HL-60/S4 treated with phorbol 12-myristate 13-acetate at 8.2 ng/mL for 4 days and 3 days (cell line): ENCODE data around the gene NEK4.

ENCODE experiments used
- in situ Hi-C: fragments of 300-500 bp; cut with MboI; formaldehyde crosslinking; loops from 2 replicates; pipeline ENCODE4 v1.15.0; 2022; ENCODE audit warnings: low sequenced_read_pairs

NEK4 gene

GRCh38 chr3:52770496-52771333, at the start of gene NEK4:
TSS of gene NEK4 (minus strand) at chr3:52770940. CDS start at chr3:52770746, 194 bp downstream.
- in situ Hi-C loops, result no loop called here

- in situ Hi-C loops, result no loop called here
These were observed 49.2 kb upstream of the NEK4 start for GRCh38 chr3:52819936-52820335.

DNA sequence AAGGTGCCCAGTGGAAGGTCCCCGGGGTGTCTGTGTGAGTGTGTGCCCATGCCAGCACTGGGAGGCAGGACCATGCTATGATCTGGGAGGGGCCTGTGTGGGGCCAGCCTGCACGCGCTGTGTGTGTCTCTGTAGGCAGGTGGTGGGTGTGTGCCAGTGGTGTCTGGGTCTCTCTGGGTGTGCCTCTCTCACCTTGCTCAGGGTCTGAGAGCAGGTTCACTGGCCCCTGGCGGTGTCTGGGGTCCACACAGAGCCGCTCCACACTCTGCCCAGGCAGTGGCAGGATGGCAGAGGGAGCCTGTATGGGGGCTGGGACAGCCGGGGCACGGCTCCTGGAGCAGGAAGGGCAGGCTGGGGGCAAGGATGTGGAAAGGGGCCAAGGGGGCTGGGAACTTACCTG, 47.1 kb upstream of the NEK4 start:
- in situ Hi-C loops, result no loop called here

DNA sequence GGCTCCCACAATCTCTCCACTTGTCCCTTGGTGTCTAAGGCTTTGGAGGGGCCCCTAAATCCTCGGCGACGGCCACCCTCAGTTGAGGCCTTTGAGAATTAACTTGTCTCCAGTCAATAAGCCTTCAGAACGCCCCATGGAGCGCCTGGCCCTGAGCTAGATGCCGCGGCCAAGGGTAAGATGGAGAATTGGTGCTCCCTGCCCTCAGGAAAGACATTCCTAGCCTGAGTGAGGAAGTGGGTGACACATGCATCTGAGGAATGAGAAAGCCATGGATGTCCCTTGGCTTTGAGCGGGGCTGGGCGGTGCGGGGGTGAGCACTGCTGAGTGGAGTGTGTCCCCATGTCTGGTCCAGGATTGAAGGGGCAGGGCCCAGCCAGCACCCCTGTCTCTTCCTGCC, 46.5 kb upstream of the NEK4 start:
- in situ Hi-C loops, result no loop called here

- in situ Hi-C loops, result no loop called here
These were observed 45.9 kb upstream of the NEK4 start for GRCh38 chr3:52816654-52817053.

DNA sequence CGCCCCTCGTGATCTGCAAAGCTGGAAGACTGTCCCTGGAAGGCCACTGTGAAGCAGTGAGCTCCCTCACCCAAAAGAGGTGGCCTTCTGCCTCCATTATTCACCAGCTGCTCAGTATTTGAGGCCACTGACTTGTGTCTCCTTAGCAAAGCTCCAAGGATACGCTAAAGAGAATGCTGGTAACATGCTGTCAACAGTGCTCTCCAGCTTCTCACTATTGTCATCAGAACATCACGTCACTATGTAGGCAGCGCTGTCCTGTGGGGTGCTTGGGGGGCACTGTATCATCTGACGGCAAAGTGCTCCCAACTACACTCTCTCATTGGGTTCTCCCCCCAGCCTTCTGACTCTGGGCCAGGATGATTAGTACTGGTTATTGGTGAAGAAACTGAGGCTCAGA, 45.5 kb upstream of the NEK4 start:
- in situ Hi-C loops, result no loop called here

DNA sequence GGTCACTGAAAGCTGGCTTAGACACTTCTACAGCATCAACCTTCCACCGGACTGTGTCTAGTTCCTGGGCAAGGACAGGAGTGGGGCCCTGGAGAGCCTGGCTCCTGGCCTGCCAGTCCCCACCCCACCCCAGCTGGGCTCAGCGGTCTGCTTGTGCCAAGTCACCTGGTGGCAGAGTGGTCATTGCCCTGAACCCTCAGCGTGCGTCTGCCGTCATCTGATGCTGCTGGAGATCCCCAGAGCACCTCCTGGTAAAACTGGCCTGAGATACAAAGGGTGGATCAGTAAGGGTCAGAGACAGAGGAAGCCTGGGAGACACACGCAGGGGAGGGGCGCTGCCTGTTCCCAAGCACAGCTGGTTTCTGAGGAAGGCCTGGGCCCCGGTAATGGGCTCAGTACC, 43.1 kb upstream of the NEK4 start:
- in situ Hi-C loops, result no loop called here

DNA sequence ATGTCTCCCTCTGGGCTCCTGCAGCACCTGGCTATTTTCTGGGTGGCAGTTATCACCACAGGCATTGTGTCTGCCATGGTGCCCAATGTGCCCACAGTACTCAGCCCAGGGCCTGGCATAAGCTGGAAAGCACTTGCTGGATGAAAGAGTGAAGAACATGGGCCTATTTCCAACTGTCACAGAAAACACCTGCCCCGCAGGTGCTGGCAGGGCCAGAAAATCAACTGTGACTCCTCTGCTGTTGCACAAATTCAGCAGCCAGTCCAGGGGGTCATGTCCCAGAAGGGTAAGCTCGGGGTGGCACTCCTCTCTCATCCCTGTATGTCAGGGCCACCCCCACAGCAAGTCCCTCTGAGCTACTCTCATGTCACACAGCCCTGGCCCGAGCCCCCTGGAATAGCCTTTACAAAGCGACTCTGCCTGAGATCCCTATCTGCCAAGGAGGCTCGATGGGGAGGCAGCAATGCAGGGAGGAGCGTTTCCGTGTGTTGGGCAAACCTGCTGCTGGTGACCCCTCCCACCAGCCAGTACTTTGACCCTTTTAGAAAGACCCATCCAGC, 40.8 kb upstream of the NEK4 start:
- in situ Hi-C loops, result no loop called here

DNA sequence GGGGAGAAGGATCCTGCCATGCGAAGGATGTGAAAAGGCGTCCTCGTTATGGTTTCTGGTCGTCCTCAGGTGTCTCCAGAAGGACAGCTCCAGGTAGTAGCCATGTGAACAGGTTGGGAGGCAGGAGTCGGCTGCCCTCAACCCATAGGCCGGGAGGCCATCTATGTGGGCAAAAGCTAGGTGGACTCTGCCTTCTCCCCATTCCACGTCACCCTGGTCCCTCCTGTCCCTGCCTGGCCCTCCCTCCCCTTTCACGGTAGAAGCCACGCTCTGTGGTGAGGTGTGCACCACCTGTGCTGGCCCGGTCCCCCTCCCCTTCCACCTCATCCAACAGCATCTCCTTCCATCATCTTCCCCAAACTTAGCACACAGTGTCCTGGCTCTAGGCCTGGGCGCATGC, 40.2 kb upstream of the NEK4 start:
- in situ Hi-C loops, result no loop called here

GRCh38 chr3:52809662-52810377, 39.1 kb upstream of the NEK4 start:
- in situ Hi-C loops, result no loop called here

GRCh38 chr3:52809149-52809548, 38.4 kb upstream of the NEK4 start:
- in situ Hi-C loops, result no loop called here

- in situ Hi-C loops, result no loop called here
These were observed 34.7 kb upstream of the NEK4 start for GRCh38 chr3:52805270-52806039.

GRCh38 chr3:52801839-52802238, 31.1 kb upstream of the NEK4 start:
- in situ Hi-C loops, result no loop called here

DNA sequence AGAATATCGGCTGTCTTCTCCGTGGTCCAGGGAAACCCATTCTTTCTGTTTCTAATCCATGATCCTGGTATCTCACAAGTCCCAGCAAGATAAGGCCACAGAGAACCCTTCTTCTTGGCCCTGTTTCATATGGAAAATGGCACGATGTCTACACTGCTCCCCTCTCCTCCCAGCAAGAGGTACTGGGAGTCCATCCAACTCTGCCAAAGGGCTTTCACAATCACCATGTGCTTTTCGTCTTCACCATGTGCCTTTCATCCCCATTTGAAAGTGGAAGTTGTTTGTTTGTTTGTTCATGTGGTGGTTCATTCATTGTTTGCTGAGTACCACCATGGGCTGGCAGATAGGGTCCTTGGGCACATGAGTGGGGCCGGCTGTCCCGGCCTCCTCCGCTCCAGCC, 29.3 kb upstream of the NEK4 start:
- in situ Hi-C loops, result no loop called here

DNA sequence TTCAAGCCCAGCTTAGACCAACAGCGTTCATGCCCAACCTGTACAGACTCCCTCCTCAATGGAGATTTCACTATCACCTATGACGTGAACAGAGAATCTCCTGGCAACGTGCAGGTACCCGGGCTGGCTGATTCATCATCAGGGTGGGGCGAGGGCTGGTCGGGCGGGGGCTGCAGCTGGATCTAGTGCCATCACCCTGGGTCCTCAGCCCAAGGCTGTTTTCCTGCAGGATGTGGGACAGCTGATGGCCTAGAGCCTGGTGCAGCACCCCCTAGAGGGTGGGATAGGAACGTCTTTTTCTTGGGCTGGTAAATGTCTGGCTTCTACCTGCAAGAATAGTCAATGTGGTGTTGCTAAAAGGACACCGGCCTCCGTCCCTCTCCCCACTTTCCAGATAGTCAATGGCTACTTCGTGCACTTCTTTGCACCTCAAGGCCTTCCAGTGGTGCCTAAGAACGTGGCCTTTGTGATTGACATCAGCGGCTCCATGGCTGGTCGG, 28.3 kb upstream of the NEK4 start:
- in situ Hi-C loops, result no loop called here

DNA sequence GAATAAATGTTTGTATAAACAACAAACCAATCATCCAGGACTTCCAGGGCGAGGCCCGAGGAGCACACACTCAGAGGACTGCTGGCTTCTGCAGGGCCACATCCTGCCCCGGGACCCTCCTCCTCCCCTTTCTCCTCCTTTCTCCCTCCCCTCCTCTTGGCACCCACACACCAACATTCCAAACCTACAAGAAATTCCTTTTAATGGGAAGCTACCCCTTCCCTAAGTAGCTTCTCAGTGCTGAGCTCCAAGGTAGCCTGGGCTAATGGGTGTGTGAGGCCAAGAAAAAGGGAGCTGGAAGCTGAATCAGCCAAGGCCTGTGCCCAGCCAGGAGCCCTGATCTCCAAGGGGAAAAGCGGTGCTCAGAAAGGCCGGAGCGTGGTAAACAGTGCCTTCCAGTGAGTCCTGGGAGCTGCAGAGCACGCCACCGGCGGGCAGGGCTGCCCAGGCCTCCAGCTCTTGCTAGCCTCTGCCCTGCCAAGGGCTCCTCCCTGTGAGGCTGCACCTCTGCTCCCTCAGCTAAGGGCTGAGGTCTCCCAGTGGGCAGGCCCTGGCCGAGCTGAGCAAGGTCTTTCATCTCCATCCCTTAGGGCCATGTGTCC, 27.7 kb upstream of the NEK4 start:
- in situ Hi-C loops, result no loop called here

GRCh38 chr3:52796411-52796810, 25.7 kb upstream of the NEK4 start:
- in situ Hi-C loops, result no loop called here

- in situ Hi-C loops, result no loop called here
These were observed 24.7 kb upstream of the NEK4 start for GRCh38 chr3:52795298-52795900.

GRCh38 chr3:52794612-52795099, 23.9 kb upstream of the NEK4 start, which contains the start of gene ITIH3:
TSS of gene ITIH3 (plus strand) at chr3:52794796. CDS start at chr3:52794804, 8 bp downstream.
- in situ Hi-C loops, result no loop called here
